GM12873 (cell line): ENCODE measurements around the gene PDE4C.

Experiments used
- TF ChIP-seq, protein P1 (sequence below): IDR thresholded peaks from 2 replicates; pipeline ENCODE4 v1.5.1; 2012; ENCODE audit warnings: low read depth, mild to moderate bottlenecking, moderate library complexity, low read length, control low read depth; ENCODE audit not compliant: insufficient read depth; ENCODE audit errors: missing control alignments

The PDE4C gene

DNA sequence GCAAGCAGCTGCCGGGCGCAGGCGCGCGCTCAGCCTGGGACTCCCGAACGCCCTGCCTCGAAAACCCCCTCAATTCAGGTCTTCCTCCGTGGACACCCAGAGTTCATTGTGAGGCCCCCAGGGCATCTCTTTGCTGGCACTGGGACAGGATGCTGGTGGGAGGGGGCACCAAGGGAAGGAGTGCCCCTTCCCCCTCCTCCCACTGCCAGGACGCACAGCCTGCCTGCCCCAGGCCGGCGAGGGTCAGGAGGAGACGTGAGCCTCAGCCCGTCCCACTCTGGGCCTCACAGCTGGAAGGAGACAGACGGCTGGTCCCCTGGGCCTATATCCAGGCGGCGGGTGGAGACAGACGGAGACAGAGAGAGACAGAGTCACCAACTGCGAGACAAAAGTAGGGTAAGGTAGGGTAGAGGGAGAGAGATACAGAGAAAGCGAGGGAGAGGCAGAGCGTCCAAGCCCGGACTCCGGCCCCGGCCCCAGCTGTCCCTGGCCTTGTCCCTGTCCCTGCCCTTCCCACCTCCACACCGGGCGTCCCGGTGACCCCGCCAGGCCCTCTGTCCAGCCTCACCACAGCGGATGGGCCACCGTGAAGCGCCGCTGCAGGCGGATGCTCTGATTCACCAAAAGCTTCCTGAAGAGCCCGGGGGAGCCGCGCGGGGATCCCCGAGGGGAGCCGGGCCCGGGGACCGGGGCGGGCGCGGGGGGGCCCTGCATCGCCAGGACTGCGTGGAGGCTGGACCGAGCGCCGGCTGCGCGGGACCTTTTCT lies at the start of gene PDE4C:
PDE4C (minus strand) TSS at position 737 of the 767 bp plus-strand sequence; CDS start at position 714, 23 bp downstream.
- TF ChIP-seq, protein P1, sequence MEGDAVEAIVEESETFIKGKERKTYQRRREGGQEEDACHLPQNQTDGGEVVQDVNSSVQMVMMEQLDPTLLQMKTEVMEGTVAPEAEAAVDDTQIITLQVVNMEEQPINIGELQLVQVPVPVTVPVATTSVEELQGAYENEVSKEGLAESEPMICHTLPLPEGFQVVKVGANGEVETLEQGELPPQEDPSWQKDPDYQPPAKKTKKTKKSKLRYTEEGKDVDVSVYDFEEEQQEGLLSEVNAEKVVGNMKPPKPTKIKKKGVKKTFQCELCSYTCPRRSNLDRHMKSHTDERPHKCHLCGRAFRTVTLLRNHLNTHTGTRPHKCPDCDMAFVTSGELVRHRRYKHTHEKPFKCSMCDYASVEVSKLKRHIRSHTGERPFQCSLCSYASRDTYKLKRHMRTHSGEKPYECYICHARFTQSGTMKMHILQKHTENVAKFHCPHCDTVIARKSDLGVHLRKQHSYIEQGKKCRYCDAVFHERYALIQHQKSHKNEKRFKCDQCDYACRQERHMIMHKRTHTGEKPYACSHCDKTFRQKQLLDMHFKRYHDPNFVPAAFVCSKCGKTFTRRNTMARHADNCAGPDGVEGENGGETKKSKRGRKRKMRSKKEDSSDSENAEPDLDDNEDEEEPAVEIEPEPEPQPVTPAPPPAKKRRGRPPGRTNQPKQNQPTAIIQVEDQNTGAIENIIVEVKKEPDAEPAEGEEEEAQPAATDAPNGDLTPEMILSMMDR = no peak

DNA sequence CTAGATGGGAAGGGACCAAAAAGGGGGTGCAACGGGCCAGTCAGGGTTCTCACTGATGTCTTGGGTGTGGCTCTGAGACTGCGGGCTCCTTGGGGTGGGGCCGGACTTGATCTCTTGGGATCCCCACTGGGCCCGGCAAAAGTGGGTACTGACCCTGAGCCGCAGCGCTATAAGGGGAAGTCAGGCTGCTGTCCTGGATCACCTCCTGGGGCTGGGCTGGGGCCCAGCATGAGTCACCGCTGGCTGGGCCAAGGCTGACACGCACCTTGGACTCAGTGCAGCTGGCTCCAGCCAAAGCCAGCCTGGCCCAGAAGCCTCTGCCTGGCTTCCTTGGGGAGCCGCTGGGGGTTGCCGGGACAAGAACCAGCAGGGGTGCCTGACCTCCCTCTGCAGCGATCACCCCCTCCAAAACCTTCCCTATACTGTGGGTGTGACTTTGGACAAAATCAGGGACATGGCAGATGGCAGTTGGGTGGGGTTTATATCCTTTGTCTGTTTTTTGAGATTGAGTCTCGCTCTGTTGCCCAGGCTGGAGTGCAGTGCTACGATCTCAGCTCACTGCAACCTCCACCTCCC lies 48.6 kb upstream of the PDE4C start:
- TF ChIP-seq, protein P1 = no peak

DNA sequence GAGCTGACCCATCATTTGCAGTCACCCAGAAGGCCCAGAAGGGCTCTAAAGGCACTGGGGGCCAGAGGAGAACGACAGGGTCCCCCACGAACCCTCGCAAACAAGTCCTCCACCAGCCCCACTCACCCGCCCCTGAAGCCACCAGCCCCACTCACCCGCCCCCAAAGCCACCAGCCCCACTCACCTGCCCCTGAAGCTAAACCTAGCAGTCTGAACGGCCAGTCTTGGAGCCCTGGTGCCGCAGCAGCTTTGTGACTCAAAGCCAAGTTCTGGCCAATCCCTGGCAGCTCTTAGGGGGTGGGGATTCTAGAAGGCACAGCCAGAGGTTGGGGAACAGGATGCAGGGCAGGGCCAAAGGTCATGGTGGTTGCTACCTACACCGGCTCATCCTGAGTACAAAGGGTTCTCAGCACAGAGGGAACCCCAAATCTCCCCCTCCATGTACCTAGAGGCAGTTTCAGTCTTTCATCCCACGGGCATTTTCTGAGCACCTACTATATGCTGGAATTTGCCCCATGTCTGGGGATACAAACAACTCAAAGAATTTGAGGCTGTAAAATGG lies 48.1 kb upstream of the PDE4C start, which contains the start of gene IQCN:
IQCN (minus strand) TSS at position 234 of the 562 bp plus-strand sequence. CDS start 4,974 bp downstream, outside the sequence.
- TF ChIP-seq, protein P1 = no peak

- TF ChIP-seq, protein P1 = no peak
Measured at GRCh38 chr19:18273561-18274218, 47.5 kb upstream of the PDE4C start.

DNA sequence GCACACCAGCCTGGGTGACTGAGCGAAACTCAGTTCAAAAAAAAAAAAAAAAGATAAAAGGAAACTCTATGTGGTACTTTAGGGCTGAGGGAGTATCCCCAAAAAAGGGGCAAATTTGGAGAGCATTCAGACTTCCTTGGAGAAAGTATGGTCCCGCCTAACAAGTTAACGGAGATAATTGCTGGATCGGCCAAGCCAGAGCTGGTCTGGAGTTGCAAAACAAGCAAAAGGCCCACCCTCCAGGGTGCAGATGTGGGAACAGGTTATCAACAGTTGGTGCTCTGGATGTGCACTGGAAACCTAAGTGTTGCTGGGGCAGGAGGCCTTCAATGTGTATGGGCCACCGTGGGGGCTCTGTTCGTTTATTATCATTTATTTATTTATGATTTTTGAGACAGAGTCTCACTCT lies 45.2 kb upstream of the PDE4C start:
- TF ChIP-seq, protein P1 = no peak

DNA sequence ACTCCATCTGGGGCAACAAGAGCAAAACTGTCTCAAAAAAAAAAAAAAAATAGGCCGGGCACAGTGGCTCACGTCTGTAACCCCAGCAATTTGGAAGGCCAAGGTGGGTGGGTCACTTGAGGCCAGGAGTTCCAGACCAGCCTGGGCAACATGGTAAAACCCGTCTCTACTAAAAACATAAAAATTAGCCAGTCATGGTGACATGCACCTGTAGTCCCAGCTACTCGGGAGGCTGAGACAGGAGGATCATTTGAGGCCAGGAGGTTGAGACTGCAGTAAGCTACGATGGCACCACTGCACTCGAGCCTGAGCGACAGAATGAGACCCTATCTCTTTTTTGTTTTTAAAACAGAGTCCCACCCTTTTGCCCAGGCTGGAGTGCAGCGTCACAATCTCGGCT lies 44.1 kb upstream of the PDE4C start:
- TF ChIP-seq, protein P1 = no peak

- TF ChIP-seq, protein P1 = no peak
Measured at GRCh38 chr19:18269070-18269723, 43.0 kb upstream of the PDE4C start.
